Neural crest cell (in vitro differentiated cells): Measurements from ENCODE around the gene MAS1. TPM values are rescaled to one million over a fixed set of nuclear protein-coding genes. Genes with fewer than 3 reads are reported as not detected.
"Not testable (repeated sequence)": the region's sequence is repeated elsewhere in the genome, so short reads cannot be mapped to it uniquely, and the experiment has no call there.

Experiments used
- DNase-seq: peaks from one replicate; pipeline ENCODE4 v3.0.0; 2021; ENCODE audit warnings: low read depth, mixed read lengths, low spot score
- H3K27ac Mint-ChIP-seq: one replicate; pipeline ENCODE4 v1.8.0; 2021; ENCODE audit warnings: mild to moderate bottlenecking, mixed read lengths; ENCODE audit not compliant: unreplicated experiment
- H3K27me3 Mint-ChIP-seq: 2 replicates; pipeline ENCODE4 v1.8.0; 2021; ENCODE audit warnings: low read depth, mild to moderate bottlenecking, mixed read lengths
- H3K36me3 Mint-ChIP-seq: 2 replicates; pipeline ENCODE4 v1.8.0; 2021; ENCODE audit warnings: low read depth, mild to moderate bottlenecking, mixed read lengths
- H3K4me1 Mint-ChIP-seq: 2 replicates; pipeline ENCODE4 v1.8.0; 2021; ENCODE audit warnings: mixed read lengths
- H3K4me3 Mint-ChIP-seq: one replicate; pipeline ENCODE4 v1.8.0; 2021; ENCODE audit warnings: mild to moderate bottlenecking, mixed read lengths
- H3K9me3 Mint-ChIP-seq: 2 replicates; pipeline ENCODE4 v1.8.0; 2021; ENCODE audit warnings: mixed read lengths
- CTCF ChIP-seq: fragments of 200-600 bp; sonication (generic); conservative IDR thresholded peaks from 2 replicates; pipeline ENCODE4 v1.5.0; 2021; ENCODE audit warnings: antibody characterized with exemption, mild to moderate bottlenecking
- long read RNA-seq: library from polyadenylated mRNA; unstranded; transcript quantifications from one replicate; pipeline ENCODE4 v2.0.0, GENCODE V29; 2020
- total RNA-seq: library from RNA; stranded (reverse); gene quantifications from 2 replicates; pipeline ENCODE4 v1.2.1, GENCODE V29; 2021

Gene MAS1
- not detected in 2 replicates for total RNA-seq
- long read RNA-seq, result 0 reads

GRCh38 chr6:159890792-159891191, at the start of gene MAS1:
TSS of gene MAS1 (plus strand) at chr6:159890988. CDS start at chr6:159906956, 15,968 bp downstream.
- Mint-ChIP-seq H3K4me3 (no peak within 1 kb of the TSS), H3K27ac (no peak within 1 kb of the TSS), H3K36me3 (no peaks in the 10 kb centered on the region), H3K9me3 (no peaks in the 10 kb centered on the region), H3K4me1 (peaks cover 5% of the 10 kb centered on the region), H3K27me3 (peaks cover 45% of the 10 kb centered on the region)
- no peak for TF ChIP-seq CTCF
- DNase-seq, result no peak

- TF ChIP-seq CTCF, result peak; percentile 40
- H3K36me3 Mint-ChIP-seq, result no peaks in the 10 kb centered on the region
- no peaks in the 10 kb centered on the region for H3K9me3 Mint-ChIP-seq
- H3K27ac Mint-ChIP-seq, result no peak overlapping the region
- no peak overlapping the region for H3K4me3 Mint-ChIP-seq
- H3K27me3 Mint-ChIP-seq, result no peaks in the 10 kb centered on the region
- no peak for DNase-seq
- H3K4me1 Mint-ChIP-seq, result no peaks in the 10 kb centered on the region
Measured at GRCh38 chr6:159842035-159842434, 48.8 kb upstream of the MAS1 start.

- no peak overlapping the region for H3K4me3 Mint-ChIP-seq
- no peak for DNase-seq
- TF ChIP-seq CTCF, result no peak
- no peaks in the 10 kb centered on the region for H3K27me3 Mint-ChIP-seq
- H3K4me1 Mint-ChIP-seq, result no peaks in the 10 kb centered on the region
- no peak overlapping the region for H3K27ac Mint-ChIP-seq
- H3K36me3 Mint-ChIP-seq, result no peaks in the 10 kb centered on the region
- peaks cover 7% of the 10 kb centered on the region for H3K9me3 Mint-ChIP-seq
Measured at GRCh38 chr6:159844737-159845645, 45.8 kb upstream of the MAS1 start.

- H3K27ac Mint-ChIP-seq, H3K27me3 Mint-ChIP-seq: not testable (repeated sequence)
Measured at GRCh38 chr6:159848552-159848951, 42.2 kb upstream of the MAS1 start.

GRCh38 chr6:159849851-159850250, 40.9 kb upstream of the MAS1 start:
- not testable (repeated sequence) for H3K9me3 Mint-ChIP-seq, H3K4me3 Mint-ChIP-seq, DNase-seq, H3K36me3 Mint-ChIP-seq, H3K4me1 Mint-ChIP-seq, H3K27me3 Mint-ChIP-seq, H3K27ac Mint-ChIP-seq

More at GRCh38 chr6:159848552-159848951, 42.2 kb upstream of the MAS1 start:
- DNase-seq, H3K4me1 Mint-ChIP-seq, H3K4me3 Mint-ChIP-seq, H3K9me3 Mint-ChIP-seq, H3K36me3 Mint-ChIP-seq: not testable (repeated sequence)

GRCh38 chr6:159852877-159853276, 37.9 kb upstream of the MAS1 start:
- Mint-ChIP-seq H3K36me3 (no peaks in the 10 kb centered on the region), H3K27me3 (peaks cover 36% of the 10 kb centered on the region), H3K4me1 (no peaks in the 10 kb centered on the region), H3K27ac (no peak overlapping the region), H3K4me3 (no peak overlapping the region), H3K9me3 (peaks cover 6% of the 10 kb centered on the region)
- DNase-seq, result no peak
- TF ChIP-seq CTCF, result peak; percentile 39
